ENCODE data around the gene APCDD1L. TPM values are rescaled to one million over a fixed set of nuclear protein-coding genes. Genes with fewer than 3 reads are reported as not detected.
"Not testable (repeated sequence)": the region's sequence is repeated elsewhere in the genome, so short reads cannot be mapped to it uniquely, and the experiment has no call there.

APCDD1L gene
- total RNA-seq, 1 experiment from 2014 or later = 2.4 TPM

DNA sequence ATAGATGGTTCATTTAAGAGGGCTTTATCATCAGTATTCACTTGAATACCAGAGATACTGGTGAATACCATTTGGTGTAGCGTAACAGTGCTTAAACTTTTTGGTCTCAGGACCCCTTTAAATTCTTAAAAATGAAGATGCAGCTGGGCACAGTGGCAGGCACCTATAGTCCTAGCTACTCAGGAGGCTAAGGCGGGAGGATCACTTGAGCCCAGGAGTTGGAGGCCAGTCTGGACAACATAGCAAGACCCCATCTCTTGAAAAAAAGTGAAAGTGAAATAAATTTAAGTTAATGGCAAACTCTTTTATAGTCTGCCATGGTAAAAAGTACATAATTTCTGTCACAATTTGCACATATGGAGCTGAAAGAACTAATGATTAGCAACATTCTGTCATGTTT is 86.8 kb downstream of the APCDD1L start:
- no peak for DNase-seq (ENCODE audit: low spot score)
- H3K9me3 Mint-ChIP-seq = peaks cover 4% of the 10 kb centered on the region; the same call in 1 of the 2 replicates
- H3K27ac Mint-ChIP-seq = no peak overlapping the region
- ATAC-seq = no peak
- peaks cover 21% of the 10 kb centered on the region for H3K36me3 Mint-ChIP-seq
- H3K4me3 Mint-ChIP-seq = no peak overlapping the region
- H3K27me3 Mint-ChIP-seq (ENCODE audit: low read depth) = no peaks in the 10 kb centered on the region
- ChIA-PET CTCF (no interaction called here), POLR2A (no interaction called here)
- peaks cover 31% of the 10 kb centered on the region for H3K4me1 Mint-ChIP-seq
- TF ChIP-seq, protein P1, sequence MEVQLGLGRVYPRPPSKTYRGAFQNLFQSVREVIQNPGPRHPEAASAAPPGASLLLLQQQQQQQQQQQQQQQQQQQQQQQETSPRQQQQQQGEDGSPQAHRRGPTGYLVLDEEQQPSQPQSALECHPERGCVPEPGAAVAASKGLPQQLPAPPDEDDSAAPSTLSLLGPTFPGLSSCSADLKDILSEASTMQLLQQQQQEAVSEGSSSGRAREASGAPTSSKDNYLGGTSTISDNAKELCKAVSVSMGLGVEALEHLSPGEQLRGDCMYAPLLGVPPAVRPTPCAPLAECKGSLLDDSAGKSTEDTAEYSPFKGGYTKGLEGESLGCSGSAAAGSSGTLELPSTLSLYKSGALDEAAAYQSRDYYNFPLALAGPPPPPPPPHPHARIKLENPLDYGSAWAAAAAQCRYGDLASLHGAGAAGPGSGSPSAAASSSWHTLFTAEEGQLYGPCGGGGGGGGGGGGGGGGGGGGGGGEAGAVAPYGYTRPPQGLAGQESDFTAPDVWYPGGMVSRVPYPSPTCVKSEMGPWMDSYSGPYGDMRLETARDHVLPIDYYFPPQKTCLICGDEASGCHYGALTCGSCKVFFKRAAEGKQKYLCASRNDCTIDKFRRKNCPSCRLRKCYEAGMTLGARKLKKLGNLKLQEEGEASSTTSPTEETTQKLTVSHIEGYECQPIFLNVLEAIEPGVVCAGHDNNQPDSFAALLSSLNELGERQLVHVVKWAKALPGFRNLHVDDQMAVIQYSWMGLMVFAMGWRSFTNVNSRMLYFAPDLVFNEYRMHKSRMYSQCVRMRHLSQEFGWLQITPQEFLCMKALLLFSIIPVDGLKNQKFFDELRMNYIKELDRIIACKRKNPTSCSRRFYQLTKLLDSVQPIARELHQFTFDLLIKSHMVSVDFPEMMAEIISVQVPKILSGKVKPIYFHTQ (CRISPR knock-in tag; IDR thresholded peaks at IDR 0.05) = no peak
- TF ChIP-seq GABPB1 (CRISPR knock-in tag; IDR thresholded peaks at IDR 0.05) = no peak
- TF ChIP-seq, protein P2, sequence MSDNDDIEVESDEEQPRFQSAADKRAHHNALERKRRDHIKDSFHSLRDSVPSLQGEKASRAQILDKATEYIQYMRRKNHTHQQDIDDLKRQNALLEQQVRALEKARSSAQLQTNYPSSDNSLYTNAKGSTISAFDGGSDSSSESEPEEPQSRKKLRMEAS (CRISPR knock-in tag; IDR thresholded peaks at IDR 0.05) = no peak
- TF ChIP-seq SOX15 (CRISPR knock-in tag; IDR thresholded peaks at IDR 0.05) = no peak
- TF ChIP-seq TEAD1 (CRISPR knock-in tag; IDR thresholded peaks at IDR 0.05) = no peak
- TF ChIP-seq, protein P3, sequence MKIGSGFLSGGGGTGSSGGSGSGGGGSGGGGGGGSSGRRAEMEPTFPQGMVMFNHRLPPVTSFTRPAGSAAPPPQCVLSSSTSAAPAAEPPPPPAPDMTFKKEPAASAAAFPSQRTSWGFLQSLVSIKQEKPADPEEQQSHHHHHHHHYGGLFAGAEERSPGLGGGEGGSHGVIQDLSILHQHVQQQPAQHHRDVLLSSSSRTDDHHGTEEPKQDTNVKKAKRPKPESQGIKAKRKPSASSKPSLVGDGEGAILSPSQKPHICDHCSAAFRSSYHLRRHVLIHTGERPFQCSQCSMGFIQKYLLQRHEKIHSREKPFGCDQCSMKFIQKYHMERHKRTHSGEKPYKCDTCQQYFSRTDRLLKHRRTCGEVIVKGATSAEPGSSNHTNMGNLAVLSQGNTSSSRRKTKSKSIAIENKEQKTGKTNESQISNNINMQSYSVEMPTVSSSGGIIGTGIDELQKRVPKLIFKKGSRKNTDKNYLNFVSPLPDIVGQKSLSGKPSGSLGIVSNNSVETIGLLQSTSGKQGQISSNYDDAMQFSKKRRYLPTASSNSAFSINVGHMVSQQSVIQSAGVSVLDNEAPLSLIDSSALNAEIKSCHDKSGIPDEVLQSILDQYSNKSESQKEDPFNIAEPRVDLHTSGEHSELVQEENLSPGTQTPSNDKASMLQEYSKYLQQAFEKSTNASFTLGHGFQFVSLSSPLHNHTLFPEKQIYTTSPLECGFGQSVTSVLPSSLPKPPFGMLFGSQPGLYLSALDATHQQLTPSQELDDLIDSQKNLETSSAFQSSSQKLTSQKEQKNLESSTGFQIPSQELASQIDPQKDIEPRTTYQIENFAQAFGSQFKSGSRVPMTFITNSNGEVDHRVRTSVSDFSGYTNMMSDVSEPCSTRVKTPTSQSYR (CRISPR knock-in tag; IDR thresholded peaks at IDR 0.05) = no peak
- TF ChIP-seq ZBTB21 (CRISPR knock-in tag; IDR thresholded peaks at IDR 0.05; ENCODE audit: borderline replicate concordance) = no peak
- TF ChIP-seq NR2C2 (CRISPR knock-in tag; IDR thresholded peaks at IDR 0.05) = no peak
- TF ChIP-seq ESRRA (CRISPR knock-in tag; IDR thresholded peaks at IDR 0.05; ENCODE audit: borderline replicate concordance) = no peak

DNA sequence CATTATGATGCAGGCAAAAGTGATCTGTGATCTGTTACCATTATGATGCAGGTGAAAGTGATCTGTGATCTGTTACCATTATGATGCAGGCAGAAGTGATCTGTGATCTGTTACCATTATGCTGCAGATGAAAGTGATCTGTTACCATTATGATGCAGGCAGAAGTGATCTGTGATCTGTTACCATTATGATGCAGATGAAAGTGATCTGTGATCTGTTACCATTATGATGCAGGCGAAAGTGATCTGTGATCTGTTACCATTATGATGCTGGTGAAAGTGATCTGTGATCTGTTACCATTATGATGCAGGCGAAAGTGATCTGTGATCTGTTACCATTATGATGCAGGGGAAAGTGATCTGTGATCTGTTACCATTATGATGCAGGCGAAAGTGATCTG is 87.6 kb downstream of the APCDD1L start:
- peaks cover 21% of the 10 kb centered on the region for H3K36me3 Mint-ChIP-seq
- H3K4me1 Mint-ChIP-seq = peaks cover 30% of the 10 kb centered on the region
- CTCF ChIA-PET; H3K4me3 Mint-ChIP-seq; H3K27me3 Mint-ChIP-seq (ENCODE audit: low read depth); H3K9me3 Mint-ChIP-seq; ATAC-seq; DNase-seq (ENCODE audit: low spot score); H3K27ac Mint-ChIP-seq; POLR2A ChIA-PET: not testable (repeated sequence)

DNA sequence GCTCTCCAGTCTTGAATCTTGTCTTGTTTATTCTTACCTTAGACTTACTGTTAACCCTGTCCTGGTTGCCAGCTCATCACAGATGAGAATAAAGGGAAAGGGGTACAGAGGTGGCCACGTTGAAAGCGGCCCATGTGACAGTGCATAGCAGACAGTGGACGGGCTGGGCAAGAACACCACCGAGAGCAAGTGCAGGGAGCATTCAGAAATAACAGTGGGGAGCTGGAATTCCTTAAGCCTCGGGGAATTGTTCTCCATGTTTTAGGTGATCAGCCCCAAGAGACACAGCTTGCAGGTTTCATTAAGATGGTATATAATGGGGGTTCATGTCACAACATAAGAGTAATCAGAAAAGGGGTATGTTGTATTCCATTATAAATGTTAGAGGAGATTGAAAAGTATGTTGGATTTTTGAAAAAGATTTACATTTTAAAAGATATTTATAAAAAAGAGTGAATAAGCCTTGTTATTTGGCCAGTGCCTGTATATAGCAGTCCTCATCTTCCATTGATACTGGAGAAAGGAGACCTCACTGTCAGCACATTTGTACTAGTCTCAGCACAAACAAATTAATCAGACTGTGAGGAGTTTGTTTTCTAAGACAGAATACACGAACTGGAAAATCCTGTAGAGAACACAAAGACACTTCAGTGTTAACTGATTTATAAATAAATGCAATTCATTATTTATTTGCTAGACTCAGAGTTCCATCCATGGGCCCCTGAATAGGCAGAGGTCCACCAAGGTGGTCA is 90.8 kb downstream of the APCDD1L start:
- peak; percentile 74 for ATAC-seq
- H3K27ac Mint-ChIP-seq = peak overlapping the region; percentile 71

DNA sequence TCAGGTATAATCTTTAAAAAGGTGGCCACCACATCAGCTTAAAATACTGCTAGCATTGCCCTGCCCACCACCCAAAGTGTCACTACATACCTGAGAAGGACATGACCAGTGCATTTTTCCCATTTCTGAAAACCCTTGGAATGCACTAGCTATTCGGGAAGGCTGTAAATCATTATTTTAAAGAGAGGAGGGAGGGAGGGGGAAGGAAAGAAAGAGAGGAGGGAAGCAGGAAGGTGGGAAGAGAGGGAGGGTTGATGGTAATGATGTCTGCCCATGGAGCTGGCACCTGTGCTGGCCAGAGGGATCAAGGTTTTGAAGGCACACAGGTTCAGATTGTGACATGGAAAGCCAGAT is 93.7 kb downstream of the APCDD1L start:
- H3K4me1 Mint-ChIP-seq = peaks cover 55% of the 10 kb centered on the region
- TF ChIP-seq TCF7 (CRISPR knock-in tag; IDR thresholded peaks at IDR 0.05; ENCODE audit: low read depth) = no peak
- TF ChIP-seq, protein P4, sequence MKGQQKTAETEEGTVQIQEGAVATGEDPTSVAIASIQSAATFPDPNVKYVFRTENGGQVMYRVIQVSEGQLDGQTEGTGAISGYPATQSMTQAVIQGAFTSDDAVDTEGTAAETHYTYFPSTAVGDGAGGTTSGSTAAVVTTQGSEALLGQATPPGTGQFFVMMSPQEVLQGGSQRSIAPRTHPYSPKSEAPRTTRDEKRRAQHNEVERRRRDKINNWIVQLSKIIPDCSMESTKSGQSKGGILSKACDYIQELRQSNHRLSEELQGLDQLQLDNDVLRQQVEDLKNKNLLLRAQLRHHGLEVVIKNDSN (CRISPR knock-in tag; IDR thresholded peaks at IDR 0.05) = no peak
- TF ChIP-seq FOXJ3 (CRISPR knock-in tag; IDR thresholded peaks at IDR 0.05; ENCODE audit: borderline replicate concordance) = no peak
- no peak for TF ChIP-seq TEAD4 (CRISPR knock-in tag; IDR thresholded peaks at IDR 0.05)
- no peak for TF ChIP-seq CREB1 (CRISPR knock-in tag; IDR thresholded peaks at IDR 0.05)
- TF ChIP-seq, protein P5, sequence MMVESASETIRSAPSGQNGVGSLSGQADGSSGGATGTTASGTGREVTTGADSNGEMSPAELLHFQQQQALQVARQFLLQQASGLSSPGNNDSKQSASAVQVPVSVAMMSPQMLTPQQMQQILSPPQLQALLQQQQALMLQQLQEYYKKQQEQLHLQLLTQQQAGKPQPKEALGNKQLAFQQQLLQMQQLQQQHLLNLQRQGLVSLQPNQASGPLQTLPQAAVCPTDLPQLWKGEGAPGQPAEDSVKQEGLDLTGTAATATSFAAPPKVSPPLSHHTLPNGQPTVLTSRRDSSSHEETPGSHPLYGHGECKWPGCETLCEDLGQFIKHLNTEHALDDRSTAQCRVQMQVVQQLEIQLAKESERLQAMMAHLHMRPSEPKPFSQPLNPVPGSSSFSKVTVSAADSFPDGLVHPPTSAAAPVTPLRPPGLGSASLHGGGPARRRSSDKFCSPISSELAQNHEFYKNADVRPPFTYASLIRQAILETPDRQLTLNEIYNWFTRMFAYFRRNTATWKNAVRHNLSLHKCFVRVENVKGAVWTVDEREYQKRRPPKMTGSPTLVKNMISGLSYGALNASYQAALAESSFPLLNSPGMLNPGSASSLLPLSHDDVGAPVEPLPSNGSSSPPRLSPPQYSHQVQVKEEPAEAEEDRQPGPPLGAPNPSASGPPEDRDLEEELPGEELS (CRISPR knock-in tag; IDR thresholded peaks at IDR 0.05) = no peak
- TF ChIP-seq NFE2L1 (CRISPR knock-in tag; IDR thresholded peaks at IDR 0.05) = no peak
- TF ChIP-seq ELF4 (CRISPR knock-in tag; IDR thresholded peaks at IDR 0.05; ENCODE audit: low read depth) = no peak

More for the DNA sequence above, 90.8 kb downstream of the APCDD1L start:
- H3K36me3 Mint-ChIP-seq = peaks cover 26% of the 10 kb centered on the region
- peaks cover 4% of the 10 kb centered on the region; the same call in 1 of the 2 replicates for H3K9me3 Mint-ChIP-seq
- no peaks in the 10 kb centered on the region for H3K27me3 Mint-ChIP-seq (ENCODE audit: low read depth)
- ChIA-PET CTCF (interaction anchor here (1.0 kb wide), 1 partner anchor 19 kb away, joined by 3 read pairs; no protein-coding TSS in a partner anchor), POLR2A (no interaction called here)
- peaks cover 40% of the 10 kb centered on the region for H3K4me1 Mint-ChIP-seq
- H3K4me3 Mint-ChIP-seq = no peak overlapping the region
- TF ChIP-seq, protein P6, sequence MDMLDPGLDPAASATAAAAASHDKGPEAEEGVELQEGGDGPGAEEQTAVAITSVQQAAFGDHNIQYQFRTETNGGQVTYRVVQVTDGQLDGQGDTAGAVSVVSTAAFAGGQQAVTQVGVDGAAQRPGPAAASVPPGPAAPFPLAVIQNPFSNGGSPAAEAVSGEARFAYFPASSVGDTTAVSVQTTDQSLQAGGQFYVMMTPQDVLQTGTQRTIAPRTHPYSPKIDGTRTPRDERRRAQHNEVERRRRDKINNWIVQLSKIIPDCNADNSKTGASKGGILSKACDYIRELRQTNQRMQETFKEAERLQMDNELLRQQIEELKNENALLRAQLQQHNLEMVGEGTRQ (CRISPR knock-in tag; IDR thresholded peaks at IDR 0.05) = peak; percentile 28; the same call in 1 of the 2 replicates
- no peak for TF ChIP-seq PRRX2 (CRISPR knock-in tag; IDR thresholded peaks at IDR 0.05)
- no peak for DNase-seq (ENCODE audit: low spot score)

More for the DNA sequence above, 93.7 kb downstream of the APCDD1L start:
- POLR2A ChIA-PET = interaction anchor here (0.6 kb wide), 2 partner anchors 121 to 233 kb away, joined by 3 to 4 read pairs; no protein-coding TSS in a partner anchor
- Mint-ChIP-seq H3K4me3 (no peak overlapping the region), H3K27me3 (ENCODE audit: low read depth) (no peaks in the 10 kb centered on the region), H3K36me3 (peaks cover 29% of the 10 kb centered on the region), H3K9me3 (peaks cover 4% of the 10 kb centered on the region; the same call in 1 of the 2 replicates), H3K27ac (peak overlapping the region; percentile 46; the same call in 1 of the 2 replicates)
- ATAC-seq (no peak), DNase-seq (ENCODE audit: low spot score) (no peak)
- CTCF ChIA-PET = interaction anchor here (0.9 to 2.5 kb wide), 2 partner anchors 17 to 26 kb away, joined by 4 to 13 read pairs; no protein-coding TSS in a partner anchor
